HG03064 (cell line): ENCODE results near the gene NEK11.
"Not testable (repeated sequence)": the region's sequence is repeated elsewhere in the genome, so short reads cannot be mapped to it uniquely, and the experiment has no call there.

Source experiments
- ATAC-seq: cut with Tn5 transposase; IDR thresholded peaks from one replicate; pipeline ENCODE4 v1.9.1; 2021; ENCODE audit warnings: low read depth; ENCODE audit not compliant: unreplicated experiment

Gene NEK11

GRCh38 chr3:131038326-131038725 is 11.6 kb downstream of the NEK11 start:
- no peak for ATAC-seq

- not testable (repeated sequence) for ATAC-seq
These were observed 15.8 kb downstream of the NEK11 start for GRCh38 chr3:131042271-131042985.

- no peak for ATAC-seq
These were observed 20.9 kb downstream of the NEK11 start for GRCh38 chr3:131047582-131047981.

- no peak for ATAC-seq
These were observed 21.4 kb downstream of the NEK11 start for GRCh38 chr3:131048030-131048429.

GRCh38 chr3:131050001-131050400 is 23.3 kb downstream of the NEK11 start:
- ATAC-seq, result no peak

- no peak for ATAC-seq
These were observed 26.6 kb downstream of the NEK11 start for GRCh38 chr3:131053043-131053859.

- no peak for ATAC-seq
These were observed 41.3 kb downstream of the NEK11 start for GRCh38 chr3:131067983-131068382.

GRCh38 chr3:131072099-131072559 is 45.5 kb downstream of the NEK11 start:
- ATAC-seq, result no peak

GRCh38 chr3:131072845-131073244 is 46.2 kb downstream of the NEK11 start:
- ATAC-seq, result no peak

GRCh38 chr3:131075632-131076328 is 49.1 kb downstream of the NEK11 start:
- no peak for ATAC-seq

- no peak for ATAC-seq
These were observed 51.2 kb downstream of the NEK11 start for GRCh38 chr3:131077904-131078303.

- ATAC-seq, result no peak
These were observed 52.4 kb downstream of the NEK11 start for GRCh38 chr3:131079086-131079485.

GRCh38 chr3:131081224-131081623 is 54.5 kb downstream of the NEK11 start:
- no peak for ATAC-seq

- ATAC-seq, result no peak
These were observed 55.6 kb downstream of the NEK11 start for GRCh38 chr3:131082246-131082645.

GRCh38 chr3:131082871-131083863 is 56.5 kb downstream of the NEK11 start:
- ATAC-seq, result no peak

GRCh38 chr3:131091768-131092167 is 65.1 kb downstream of the NEK11 start:
- no peak for ATAC-seq

GRCh38 chr3:131107637-131108433 is 81.2 kb downstream of the NEK11 start:
- ATAC-seq, result no peak

GRCh38 chr3:131109156-131109555 is 82.5 kb downstream of the NEK11 start:
- ATAC-seq, result no peak

- ATAC-seq, result no peak
These were observed 83.4 kb downstream of the NEK11 start for GRCh38 chr3:131110087-131110486.
